Stimulated activated CD4-positive, alpha-beta T cell treated with anti-CD3 and anti-CD28 coated beads, Interleukin-4, amount 100 ng/mL, for 1 hour (primary cell): ENCODE data around the gene AP2A2.

Experiments used
- DNase-seq: peaks from one replicate; pipeline ENCODE4 v3.0.0-alpha.2; 2020

The AP2A2 gene

GRCh38 chr11:1032310-1032891 lies 106.7 kb downstream of the AP2A2 start:
- DNase-seq, result no peak

GRCh38 chr11:1033016-1033798 lies 107.5 kb downstream of the AP2A2 start:
- DNase-seq, result no peak

- no peak for DNase-seq
These were observed 108.3 kb downstream of the AP2A2 start for GRCh38 chr11:1034001-1034400.

GRCh38 chr11:1034456-1035295 lies 109.0 kb downstream of the AP2A2 start:
- DNase-seq, result no peak

DNA sequence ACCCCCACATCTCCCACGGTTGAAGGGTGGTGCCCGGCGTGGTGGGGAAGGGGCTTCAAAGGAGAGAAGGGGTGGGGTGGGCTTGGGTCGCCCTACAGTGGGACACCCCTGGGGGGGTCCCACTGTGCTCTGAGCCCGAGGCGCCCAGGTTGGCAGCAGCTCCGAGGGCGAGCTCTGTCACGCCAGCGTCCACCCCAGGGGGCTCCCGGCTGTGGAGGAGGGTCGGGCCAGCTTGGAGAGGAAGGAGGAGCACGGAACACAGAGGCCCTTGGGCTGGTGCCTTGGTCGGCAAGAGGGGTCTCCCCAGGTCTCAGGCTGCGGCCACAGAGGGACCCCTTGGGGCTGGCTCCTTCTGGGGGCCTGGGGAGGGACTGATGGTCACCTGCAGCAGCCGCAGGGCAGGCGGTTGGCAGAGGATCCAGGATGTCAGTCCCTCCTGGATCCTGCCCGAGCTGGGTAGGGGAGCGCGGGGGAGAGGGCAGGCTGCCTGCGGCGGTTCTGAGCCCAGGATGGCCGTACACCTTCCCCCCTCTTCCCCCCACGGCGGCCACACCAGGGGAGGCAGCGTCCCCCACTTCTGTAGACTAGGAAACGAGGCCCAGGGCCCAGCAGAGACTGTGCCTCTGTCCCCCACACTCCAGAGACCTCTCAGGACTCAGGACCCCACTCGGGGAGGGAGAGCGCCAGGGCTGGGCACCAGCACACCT lies 110.1 kb downstream of the AP2A2 start:
- DNase-seq, result no peak

DNA sequence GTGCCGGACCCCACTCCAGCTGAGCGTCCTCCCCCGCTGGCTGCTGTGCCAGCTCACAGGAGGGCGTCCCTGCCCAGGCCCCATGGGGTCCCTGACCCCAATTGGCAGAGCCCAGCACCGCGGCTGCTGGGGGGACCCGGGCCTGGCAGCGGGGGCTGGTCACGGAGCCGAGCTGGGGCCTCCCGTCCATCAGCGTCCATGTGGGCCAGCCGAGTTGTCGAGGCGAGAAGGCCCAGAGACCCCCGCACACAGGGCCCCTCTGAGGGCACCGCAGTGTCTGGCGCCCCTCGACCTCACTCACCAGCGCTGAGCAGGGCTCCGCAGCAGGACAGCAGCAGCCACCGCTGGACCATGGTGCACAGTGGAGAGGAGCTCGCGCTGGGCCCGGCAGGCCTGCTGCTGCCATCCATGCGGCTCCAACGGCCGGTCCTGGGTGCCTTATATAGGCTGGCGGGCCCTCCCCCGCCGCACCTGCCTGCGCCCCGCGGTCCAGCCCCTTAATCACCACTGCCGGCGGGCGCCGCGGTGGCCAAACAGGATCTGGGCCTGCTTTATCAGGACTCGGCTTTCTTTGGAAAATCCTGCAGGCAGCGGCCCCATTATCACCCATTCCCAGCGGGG lies 110.7 kb downstream of the AP2A2 start, which contains the start of gene MUC6:
Gene MUC6, minus strand, starts transcription at position 416 of the 621 bp plus-strand sequence. Its CDS starts 63 bp downstream, at position 353.
- DNase-seq, result no peak

DNA sequence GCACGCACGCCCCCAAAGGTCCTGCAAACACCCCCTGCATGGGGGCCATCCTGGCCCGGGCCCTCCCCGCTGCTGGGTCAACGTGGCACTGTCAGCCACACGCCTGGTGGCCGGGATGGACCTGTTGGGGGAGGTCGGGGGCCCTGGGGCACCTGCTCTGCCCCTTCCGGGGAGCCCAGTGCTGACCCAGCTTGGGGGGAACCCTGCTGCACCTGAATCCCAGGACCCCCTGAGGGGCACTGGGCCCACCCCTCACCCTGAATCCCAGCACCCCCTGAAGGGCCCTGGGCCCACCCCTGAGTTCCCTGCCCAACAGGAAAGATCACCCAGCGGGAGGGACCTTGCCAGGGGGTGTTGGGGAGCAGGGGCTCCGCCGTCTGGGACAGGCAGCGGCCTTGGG lies 111.3 kb downstream of the AP2A2 start:
- DNase-seq, result no peak

DNA sequence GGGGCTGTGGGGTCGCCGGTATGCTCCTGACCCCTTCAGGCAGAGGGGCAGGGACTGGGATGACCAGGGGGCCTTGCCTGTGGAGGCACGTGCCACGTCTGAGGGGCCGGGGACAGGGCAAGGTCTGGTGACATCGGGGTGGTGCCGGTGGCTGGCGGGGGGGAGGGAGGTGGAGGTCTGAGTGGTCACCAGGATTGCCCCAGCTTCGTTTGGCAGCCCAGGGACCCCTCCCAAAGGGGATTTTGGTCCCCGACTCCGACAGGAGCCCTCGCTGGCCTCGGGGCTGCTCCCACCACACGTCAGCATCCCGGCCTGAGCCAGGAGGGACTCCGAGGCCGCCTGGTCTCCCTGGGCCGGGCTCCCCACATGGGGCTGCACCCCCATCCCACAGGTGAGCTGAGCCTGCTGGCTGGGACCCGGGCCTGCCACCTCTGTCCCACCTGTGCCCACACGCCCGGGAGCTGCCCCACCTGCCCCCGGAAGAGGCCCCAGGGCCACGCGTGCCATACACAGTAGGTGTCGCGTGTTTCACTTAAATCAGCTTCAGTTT lies 111.9 kb downstream of the AP2A2 start:
- no peak for DNase-seq

DNA sequence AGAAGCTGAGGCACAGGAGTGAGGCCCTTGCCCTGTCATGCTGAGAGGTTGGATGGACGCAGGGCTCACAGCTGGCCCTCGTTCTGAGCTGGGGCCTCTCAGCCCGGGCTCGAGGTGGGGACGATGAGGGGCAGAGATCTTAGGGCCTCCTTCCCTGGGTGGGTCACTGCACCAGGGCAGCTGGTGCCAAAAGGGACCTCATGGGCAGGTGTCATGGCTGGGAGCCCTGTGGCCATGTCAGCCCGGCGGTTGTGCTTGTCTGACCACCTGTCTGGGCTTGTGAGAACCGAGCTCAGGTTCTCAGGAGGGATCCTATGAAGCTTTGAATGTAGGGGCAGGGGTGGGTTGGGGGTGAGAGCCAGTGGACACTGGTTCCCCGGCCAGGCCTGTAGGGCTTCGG lies 112.7 kb downstream of the AP2A2 start:
- DNase-seq, result no peak

- DNase-seq, result no peak
These were observed 113.3 kb downstream of the AP2A2 start for GRCh38 chr11:1038921-1039320.

GRCh38 chr11:1039481-1040427 lies 114.1 kb downstream of the AP2A2 start:
- no peak for DNase-seq

- no peak for DNase-seq
These were observed 114.9 kb downstream of the AP2A2 start for GRCh38 chr11:1040428-1041148.

- no peak for DNase-seq
These were observed 115.4 kb downstream of the AP2A2 start for GRCh38 chr11:1041149-1041467.

DNA sequence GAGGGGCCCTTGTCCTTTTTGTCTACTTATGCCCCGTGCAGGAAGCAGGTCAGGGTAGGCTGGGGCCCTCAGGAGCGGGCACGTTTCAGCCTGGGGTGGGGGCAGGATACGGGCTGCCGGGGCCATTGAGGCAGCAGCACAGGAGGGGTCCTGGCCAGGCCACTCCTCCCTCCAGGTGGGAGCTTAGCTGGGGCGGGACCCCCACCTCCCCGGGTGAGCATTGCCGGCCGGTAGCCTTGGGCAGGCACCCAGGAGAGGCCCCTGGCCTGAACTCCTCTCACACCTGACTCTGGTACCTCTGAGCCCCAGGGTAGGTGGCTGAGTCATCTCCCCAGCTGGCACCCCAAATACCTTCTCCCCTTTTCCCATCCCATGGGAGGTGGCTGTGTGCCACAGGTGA lies 115.8 kb downstream of the AP2A2 start:
- DNase-seq, result no peak

- no peak for DNase-seq
These were observed 116.4 kb downstream of the AP2A2 start for GRCh38 chr11:1041936-1042608.

DNA sequence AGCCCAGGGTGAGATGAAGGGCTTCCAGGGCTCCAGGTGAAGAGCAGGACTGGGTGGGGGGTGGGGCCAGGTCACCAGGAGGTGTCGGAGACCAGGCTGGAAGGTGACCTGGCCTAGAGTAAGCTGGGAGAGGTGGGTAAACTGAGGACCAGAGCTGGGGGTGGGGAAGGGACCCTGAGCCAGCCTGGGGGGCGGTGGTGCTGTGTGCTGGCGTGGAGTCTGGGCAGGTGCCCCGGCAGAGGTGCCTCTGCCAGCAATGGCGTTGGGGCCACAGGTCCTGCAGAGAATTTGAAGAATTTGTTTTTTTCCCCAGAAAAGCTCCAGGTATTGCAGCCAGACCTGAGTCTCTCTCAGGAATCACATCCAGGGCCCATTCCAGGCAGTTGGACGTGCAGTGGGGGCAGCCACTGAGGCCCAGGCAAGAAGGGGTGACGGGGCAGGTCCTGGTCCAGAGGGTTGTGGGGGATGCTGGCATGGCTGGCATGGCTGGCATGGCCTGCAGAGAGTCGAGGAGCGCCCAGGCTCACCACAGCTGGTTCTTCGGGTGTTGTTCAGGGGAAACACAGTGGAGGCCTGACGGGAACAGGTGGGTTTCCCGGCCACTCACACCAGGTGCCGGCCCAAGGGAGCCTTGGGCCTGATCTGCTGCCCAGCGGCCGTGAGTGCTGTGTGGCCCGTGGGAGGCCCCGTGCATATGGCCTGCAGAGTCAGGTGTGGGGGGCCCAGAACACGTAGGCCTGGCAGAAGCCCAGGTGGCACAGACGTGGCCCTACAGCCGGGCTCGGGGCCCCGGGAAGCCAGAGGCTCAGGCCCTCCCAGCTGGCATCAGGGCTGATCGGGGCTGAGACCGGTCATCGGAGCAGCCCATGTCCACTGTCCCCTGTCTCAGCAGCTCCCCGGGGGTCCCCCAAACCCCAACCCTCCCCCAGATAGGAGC lies 117.2 kb downstream of the AP2A2 start:
- no peak for DNase-seq

DNA sequence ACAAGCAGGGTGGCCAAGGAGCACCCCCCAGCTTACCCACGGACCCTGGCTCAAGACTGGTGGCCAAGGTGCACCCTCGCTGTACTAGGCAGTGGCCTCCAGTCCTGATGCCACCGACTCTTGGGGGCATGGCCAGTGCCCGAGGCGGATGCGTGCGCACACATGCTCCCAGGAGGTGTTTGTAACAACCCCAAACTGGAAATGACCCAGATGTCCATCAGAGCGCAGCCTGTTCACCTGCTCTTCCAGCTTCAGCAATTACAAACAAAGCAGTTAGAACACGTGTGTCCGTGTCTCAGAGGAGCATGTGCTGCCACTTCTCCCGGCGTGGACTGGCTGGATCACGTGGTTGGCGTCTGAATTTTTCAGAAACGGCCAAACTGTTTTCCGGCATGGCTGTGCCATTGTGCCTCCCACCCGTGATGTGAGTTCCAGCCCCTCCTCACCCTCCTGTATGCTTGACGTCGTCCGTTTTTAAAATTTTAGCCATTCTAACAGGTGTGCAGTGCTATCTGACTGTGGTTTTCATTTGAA lies 118.0 kb downstream of the AP2A2 start:
- DNase-seq, result no peak

DNA sequence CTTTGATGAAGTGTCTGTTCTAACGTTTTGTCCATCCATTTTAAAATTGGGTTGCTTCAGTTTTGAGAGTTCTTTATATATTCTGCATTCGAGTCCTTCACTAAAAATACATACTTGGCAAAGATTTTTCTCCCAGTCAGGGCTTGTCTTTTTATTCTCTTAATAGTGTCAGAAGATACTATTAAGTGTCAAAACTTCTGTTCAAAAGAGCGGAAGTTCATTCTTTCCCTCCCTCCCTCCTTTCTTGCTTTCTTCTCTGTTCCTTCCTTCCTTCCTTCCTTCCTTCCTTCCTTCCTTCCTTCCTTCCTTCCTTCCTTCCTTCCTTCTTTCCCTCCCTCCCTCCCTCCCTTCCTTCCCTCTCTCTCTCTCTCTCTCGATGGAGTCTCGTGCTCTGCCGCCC lies 118.5 kb downstream of the AP2A2 start:
- no peak for DNase-seq
